Endothelial cell of umbilical vein (primary cell): ENCODE measurements around the gene ABTB2.

Experiments
- CTCF ChIP-seq, 2 donors: IDR thresholded peaks; 1 replicate in 1 of 2; 2 replicates in 1 of 2; pipeline ENCODE4 v1.5.1; 2011; ENCODE audit warnings: low read length in 2 of 2, mild to moderate bottlenecking in 2 of 2, moderate library complexity in 2 of 2, control low read depth in 1 of 2, inconsistent platforms in 1 of 2, low read depth in 1 of 2; ENCODE audit not compliant: insufficient read depth in 1 of 2; ENCODE audit errors: extremely low read depth in 1 of 2
- EZH2 ChIP-seq: IDR thresholded peaks from 2 replicates; pipeline ENCODE4 v1.6.1; 2012; ENCODE audit warnings: borderline replicate concordance, low read depth, mild to moderate bottlenecking, moderate library complexity, low read length, inconsistent platforms; ENCODE audit not compliant: severe bottlenecking
- FOS ChIP-seq: IDR thresholded peaks from 2 replicates; pipeline ENCODE4 v1.6.1; 2011; ENCODE audit warnings: mild to moderate bottlenecking, low read length, moderate library complexity, borderline replicate concordance; ENCODE audit not compliant: insufficient read depth

GRCh38 chr11:34219941-34220370 lies 137.9 kb downstream of the ABTB2 start:
- no peak for TF ChIP-seq EZH2
- TF ChIP-seq CTCF (IDR thresholded peaks at IDR 0.05; ENCODE audit: extremely low read depth in 1 of 2, insufficient read depth in 1 of 2, low read depth in 1 of 2, low read length in 2 of 2): no peak
- TF ChIP-seq FOS: no peak
